Body of pancreas (tissue), 4 donors: ENCODE results near the gene TMEM220. TPM values are rescaled to one million over a fixed set of nuclear protein-coding genes. Genes with fewer than 3 reads are reported as not detected.

Source experiments
- ATAC-seq: fragments of 150-250 bp; one replicate; pipeline ENCODE4 v1.9.1; 2016
- DNase-seq, 4 donors: peaks; one replicate each; pipeline ENCODE4 v3.0.0-alpha.2; 2019
- H3K27ac ChIP-seq, 4 donors: fragments of 200-600 bp; sonication (generic); 1 replicate in 3 of 4; 2 replicates in 1 of 4; pipeline versions ENCODE4 v1.5.1 to v1.6.1; 2016 to 2019; ENCODE audit warnings: mild to moderate bottlenecking in 1 of 4, mixed read lengths in 1 of 4, moderate library complexity in 1 of 4
- H3K27me3 ChIP-seq, 2 donors: fragments of 200-600 bp; sonication (generic); one replicate each; pipeline ENCODE4 v1.6.0; 2016; ENCODE audit warnings: mild to moderate bottlenecking in 1 of 2
- H3K36me3 ChIP-seq, 2 donors: fragments of 200-600 bp; sonication (generic); replicated peaks in 1 of 2; 2 replicates each; pipeline ENCODE4 v1.5.1; 2016; ENCODE audit warnings: low read depth in 2 of 2; ENCODE audit not compliant: insufficient read depth in 1 of 2
- H3K4me1 ChIP-seq: fragments of 200-600 bp; sonication (generic); one replicate; pipeline ENCODE4 v1.6.0; 2016
- H3K4me3 ChIP-seq, 2 donors: fragments of 200-600 bp; sonication (generic); 1 replicate in 1 of 2; 2 replicates in 1 of 2; pipeline ENCODE4 v1.5.1; 2016 to 2019
- H3K9me3 ChIP-seq, 3 donors: fragments of 200-600 bp; sonication (generic); 1 replicate in 2 of 3; 2 replicates in 1 of 3; pipeline ENCODE4 v1.5.1; 2016
- CTCF ChIP-seq, 7 experiments: fragments of 450-650 bp in 4 of 7; fragments of 200-600 bp in 3 of 7; sonication (generic) in 3 of 7; IDR thresholded peaks; one replicate each; pipeline ENCODE4 v1.5.1; 2016 to 2019; ENCODE audit warnings: antibody characterized with exemption in 7 of 7
- POLR2A ChIP-seq, 3 donors: fragments of 450-650 bp; IDR thresholded peaks; one replicate each; pipeline ENCODE4 v1.6.1; 2016; ENCODE audit warnings: antibody characterized with exemption in 3 of 3, mild to moderate bottlenecking in 2 of 3
- WGBS, 2 donors: methylation state at CpG; one replicate each; pipeline ENCODE4 v1.1.5; 2017; 5-methylcytosine and 5-hydroxymethylcytosine counted together
- intact Hi-C: fragments of 100-400 bp; cut with DNase I; formaldehyde crosslinking; loops from one replicate; pipeline ENCODE4 v1.15.1; 2023
- total RNA-seq, 2 donors: library from RNA; depleted of rRNA; stranded (reverse); fragments of >200 nt; gene quantifications; one replicate each; pipeline ENCODE4 v1.1.0, GENCODE V29; 2016

TMEM220 gene
- total RNA-seq, 2 donors from 2014 or later = 4.4 to 11.5 TPM

- H3K27ac ChIP-seq = no peak overlapping the region
- no peaks in the 10 kb centered on the region for H3K36me3 ChIP-seq
- H3K4me1 ChIP-seq = peaks cover 33% of the 10 kb centered on the region
- 39 to 50% methylated on average over 2 of the region's 2 CpGs for WGBS, 2 donors
- no peaks in the 10 kb centered on the region for H3K9me3 ChIP-seq
- ATAC-seq (no peak), DNase-seq (peak; percentile 49 to 74 (median 62))
- no peak for TF ChIP-seq POLR2A (IDR thresholded peaks at IDR 0.05)
- peak in 5 of 7 experiments; percentile 15 to 42 (median 33) for TF ChIP-seq CTCF (IDR thresholded peaks at IDR 0.05)
- H3K27me3 ChIP-seq = no peaks in the 10 kb centered on the region
- H3K4me3 ChIP-seq = no peak overlapping the region
- intact Hi-C loops = no loop called here
Measured at GRCh38 chr17:10754109-10754508, 24.3 kb upstream of the TMEM220 start.

GRCh38 chr17:10752696-10753095, 22.9 kb upstream of the TMEM220 start:
- no peak overlapping the region for H3K4me3 ChIP-seq
- H3K9me3 ChIP-seq = no peaks in the 10 kb centered on the region
- DNase-seq (no peak), ATAC-seq (no peak)
- WGBS, 2 donors = 88 to 89% methylated on average over 8 to 10 of the region's 10 CpGs
- TF ChIP-seq CTCF (IDR thresholded peaks at IDR 0.05) = no peak
- no peak for TF ChIP-seq POLR2A (IDR thresholded peaks at IDR 0.05)
- peaks cover 23% of the 10 kb centered on the region for H3K4me1 ChIP-seq
- intact Hi-C loops = no loop called here
- no peak overlapping the region for H3K27ac ChIP-seq
- no peaks in the 10 kb centered on the region for H3K27me3 ChIP-seq
- no peaks in the 10 kb centered on the region for H3K36me3 ChIP-seq

GRCh38 chr17:10751563-10751962, 21.7 kb upstream of the TMEM220 start:
- Histone ChIP-seq H3K27ac (no peak overlapping the region), H3K9me3 (no peaks in the 10 kb centered on the region), H3K36me3 (no peaks in the 10 kb centered on the region), H3K27me3 (no peaks in the 10 kb centered on the region), H3K4me3 (no peak overlapping the region), H3K4me1 (peaks cover 12% of the 10 kb centered on the region)
- WGBS, 2 donors = 80 to 95% methylated on average over 1 to 3 of the region's 3 CpGs
- TF ChIP-seq POLR2A (IDR thresholded peaks at IDR 0.05) = no peak
- TF ChIP-seq CTCF (IDR thresholded peaks at IDR 0.05) = no peak
- DNase-seq (no peak), ATAC-seq (no peak)
- intact Hi-C loops = no loop called here

GRCh38 chr17:10750210-10750609, 20.4 kb upstream of the TMEM220 start:
- Histone ChIP-seq H3K36me3 (no peaks in the 10 kb centered on the region), H3K27me3 (no peaks in the 10 kb centered on the region), H3K4me1 (no peaks in the 10 kb centered on the region), H3K27ac (no peak overlapping the region), H3K4me3 (no peak overlapping the region), H3K9me3 (no peaks in the 10 kb centered on the region)
- intact Hi-C loops = no loop called here
- TF ChIP-seq CTCF (IDR thresholded peaks at IDR 0.05) = no peak
- TF ChIP-seq POLR2A (IDR thresholded peaks at IDR 0.05) = no peak
- ATAC-seq (no peak), DNase-seq (no peak)
- WGBS, 2 donors = 92 to 96% methylated on average over 4 of the region's 4 CpGs

GRCh38 chr17:10748531-10749181, 18.8 kb upstream of the TMEM220 start:
- ATAC-seq (no peak), DNase-seq (no peak)
- TF ChIP-seq CTCF (IDR thresholded peaks at IDR 0.05) (no peak), POLR2A (IDR thresholded peaks at IDR 0.05) (no peak)
- intact Hi-C loops = loop anchor here (5.0 kb wide), 1 partner anchor 99 kb away; no protein-coding TSS in a partner anchor
- Histone ChIP-seq H3K9me3 (no peaks in the 10 kb centered on the region), H3K27ac (no peak overlapping the region), H3K4me1 (peaks cover 9% of the 10 kb centered on the region), H3K36me3 (no peaks in the 10 kb centered on the region), H3K4me3 (no peak overlapping the region), H3K27me3 (no peaks in the 10 kb centered on the region)
- WGBS, 2 donors = 52 to 65% methylated on average over 9 of the region's 9 CpGs
